Glutamatergic neuron (in vitro differentiated cells): ENCODE data around the gene OR6N1. TPM values are rescaled to one million over a fixed set of nuclear protein-coding genes. Genes with fewer than 3 reads are reported as not detected.

Source experiments
- DNase-seq: peaks from one replicate; pipeline ENCODE4 v3.0.0; 2022
- H3K27ac Mint-ChIP-seq: one replicate; pipeline ENCODE4 v1.8.0; 2020; ENCODE audit warnings: mild to moderate bottlenecking, mixed read lengths, inconsistent platforms; ENCODE audit not compliant: unreplicated experiment
- H3K27me3 Mint-ChIP-seq: one replicate; pipeline ENCODE4 v1.8.0; 2020; ENCODE audit warnings: mild to moderate bottlenecking, moderate library complexity, mixed read lengths, inconsistent platforms; ENCODE audit not compliant: unreplicated experiment
- H3K36me3 Mint-ChIP-seq: one replicate; pipeline ENCODE4 v1.8.0; 2020; ENCODE audit warnings: mild to moderate bottlenecking, mixed read lengths, inconsistent platforms; ENCODE audit not compliant: unreplicated experiment
- H3K4me1 Mint-ChIP-seq: one replicate; pipeline ENCODE4 v1.8.0; 2020; ENCODE audit warnings: mild to moderate bottlenecking, low read depth, mixed read lengths, inconsistent platforms; ENCODE audit not compliant: unreplicated experiment
- H3K4me3 Mint-ChIP-seq: one replicate; pipeline ENCODE4 v1.8.0; 2020; ENCODE audit warnings: mild to moderate bottlenecking, mixed read lengths, inconsistent platforms; ENCODE audit not compliant: unreplicated experiment
- H3K9me3 Mint-ChIP-seq: one replicate; pipeline ENCODE4 v1.8.0; 2020; ENCODE audit warnings: mild to moderate bottlenecking, moderate library complexity, mixed read lengths, inconsistent platforms; ENCODE audit not compliant: unreplicated experiment
- CTCF ChIP-seq: fragments of 200-600 bp; sonication (generic); IDR thresholded peaks from one replicate; pipeline ENCODE4 v1.5.0; 2021; ENCODE audit not compliant: partially characterized antibody, unreplicated experiment
- long read RNA-seq: library from polyadenylated mRNA; unstranded; transcript quantifications from one replicate; pipeline ENCODE4 v2.0.0, GENCODE V29; 2020; ENCODE audit not compliant: unreplicated experiment
- total RNA-seq: library from RNA; stranded (reverse); fragmentation: NEBNext Ultra II Directional; extraction: Animal tissue kit (Norgen Biotek cat#: 25700); gene quantifications from one replicate; pipeline ENCODE4 v1.2.1, GENCODE V29; 2021; ENCODE audit not compliant: unreplicated experiment

Gene OR6N1
- total RNA-seq, result not detected
- long read RNA-seq, result 0 reads

- Mint-ChIP-seq H3K27ac (no peak within 1 kb of the TSS), H3K36me3 (no peaks in the 10 kb centered on the region), H3K27me3 (no peaks in the 10 kb centered on the region), H3K4me3 (no peak within 1 kb of the TSS), H3K9me3 (peaks cover 1% of the 10 kb centered on the region), H3K4me1 (no peaks in the 10 kb centered on the region)
- no peak for DNase-seq
- TF ChIP-seq CTCF, result no peak
Observed at GRCh38 chr1:158771950-158772866, at the start of gene OR6N1. TSS of gene OR6N1 (minus strand) at chr1:158772195. CDS start at chr1:158766682, 5,513 bp downstream.

GRCh38 chr1:158821723-158822122, 49.7 kb upstream of the OR6N1 start:
- H3K9me3 Mint-ChIP-seq, result no peaks in the 10 kb centered on the region
- no peaks in the 10 kb centered on the region for H3K36me3 Mint-ChIP-seq
- DNase-seq, result no peak
- no peak overlapping the region for H3K27ac Mint-ChIP-seq
- no peak for TF ChIP-seq CTCF
- H3K4me3 Mint-ChIP-seq, result no peak overlapping the region
- no peaks in the 10 kb centered on the region for H3K4me1 Mint-ChIP-seq
- no peaks in the 10 kb centered on the region for H3K27me3 Mint-ChIP-seq

- Mint-ChIP-seq H3K4me1 (no peaks in the 10 kb centered on the region), H3K9me3 (no peaks in the 10 kb centered on the region), H3K36me3 (no peaks in the 10 kb centered on the region), H3K27me3 (no peaks in the 10 kb centered on the region), H3K4me3 (no peak overlapping the region), H3K27ac (no peak overlapping the region)
- DNase-seq, result no peak
- TF ChIP-seq CTCF, result no peak
Observed at GRCh38 chr1:158819461-158820443, 47.8 kb upstream of the OR6N1 start.

GRCh38 chr1:158818975-158819431, 47.0 kb upstream of the OR6N1 start:
- H3K4me1 Mint-ChIP-seq, result no peaks in the 10 kb centered on the region
- no peaks in the 10 kb centered on the region for H3K9me3 Mint-ChIP-seq
- no peak overlapping the region for H3K27ac Mint-ChIP-seq
- DNase-seq, result no peak
- no peaks in the 10 kb centered on the region for H3K36me3 Mint-ChIP-seq
- no peak overlapping the region for H3K4me3 Mint-ChIP-seq
- TF ChIP-seq CTCF, result no peak
- H3K27me3 Mint-ChIP-seq, result no peaks in the 10 kb centered on the region
